Osteocyte (in vitro differentiated cells): ENCODE measurements around the gene TMEM181. TPM values are rescaled to one million over a fixed set of nuclear protein-coding genes. Genes with fewer than 3 reads are reported as not detected.
A peak's percentile ranks its signal among the peaks of the same experiment; 100 is the strongest.

Experiments used
- DNase-seq: peaks from one replicate; pipeline ENCODE4 v3.0.0; 2021; ENCODE audit warnings: mixed read lengths; ENCODE audit not compliant: unreplicated experiment; ENCODE audit errors: extremely low spot score
- H3K27ac Mint-ChIP-seq: one replicate; pipeline ENCODE4 v1.8.0; 2021; ENCODE audit warnings: mild to moderate bottlenecking, mixed read lengths; ENCODE audit not compliant: unreplicated experiment
- H3K27me3 Mint-ChIP-seq: one replicate; pipeline ENCODE4 v1.8.0; 2021; ENCODE audit warnings: mixed read lengths; ENCODE audit not compliant: unreplicated experiment
- H3K36me3 Mint-ChIP-seq: one replicate; pipeline ENCODE4 v1.8.0; 2021; ENCODE audit warnings: mixed read lengths; ENCODE audit not compliant: unreplicated experiment
- H3K4me1 Mint-ChIP-seq: one replicate; pipeline ENCODE4 v1.8.0; 2021; ENCODE audit warnings: mixed read lengths; ENCODE audit not compliant: unreplicated experiment
- H3K4me3 Mint-ChIP-seq: one replicate; pipeline ENCODE4 v1.8.0; 2021; ENCODE audit warnings: mild to moderate bottlenecking, moderate library complexity, mixed read lengths; ENCODE audit not compliant: unreplicated experiment
- H3K9me3 Mint-ChIP-seq: one replicate; pipeline ENCODE4 v1.8.0; 2021; ENCODE audit warnings: mixed read lengths; ENCODE audit not compliant: unreplicated experiment
- CTCF ChIP-seq: fragments of 200-600 bp; sonication (generic); IDR thresholded peaks from 2 replicates; pipeline ENCODE4 v1.5.0; 2021; ENCODE audit warnings: antibody characterized with exemption, mild to moderate bottlenecking, moderate library complexity
- total RNA-seq: library from RNA; stranded (reverse); gene quantifications from 2 replicates; pipeline ENCODE4 v1.2.1, GENCODE V29; 2021

Gene TMEM181
- total RNA-seq, 1 donor from 2014 or later, result 33.5 TPM

- H3K9me3 Mint-ChIP-seq, result no peaks in the 10 kb centered on the region
- no peak for TF ChIP-seq CTCF
- peaks cover 29% of the 10 kb centered on the region for H3K36me3 Mint-ChIP-seq
- no peak overlapping the region for H3K27ac Mint-ChIP-seq
- no peak overlapping the region for H3K4me3 Mint-ChIP-seq
- no peaks in the 10 kb centered on the region for H3K4me1 Mint-ChIP-seq
- no peak for DNase-seq
- H3K27me3 Mint-ChIP-seq, result no peaks in the 10 kb centered on the region
These were observed 47.0 kb downstream of the TMEM181 start for GRCh38 chr6:158606935-158607334.

GRCh38 chr6:158607411-158608170 lies 47.7 kb downstream of the TMEM181 start:
- peaks cover 29% of the 10 kb centered on the region for H3K36me3 Mint-ChIP-seq
- no peak overlapping the region for H3K4me3 Mint-ChIP-seq
- H3K27me3 Mint-ChIP-seq, result no peaks in the 10 kb centered on the region
- H3K9me3 Mint-ChIP-seq, result no peaks in the 10 kb centered on the region
- no peak for TF ChIP-seq CTCF
- DNase-seq, result no peak
- no peaks in the 10 kb centered on the region for H3K4me1 Mint-ChIP-seq
- no peak overlapping the region for H3K27ac Mint-ChIP-seq

DNA sequence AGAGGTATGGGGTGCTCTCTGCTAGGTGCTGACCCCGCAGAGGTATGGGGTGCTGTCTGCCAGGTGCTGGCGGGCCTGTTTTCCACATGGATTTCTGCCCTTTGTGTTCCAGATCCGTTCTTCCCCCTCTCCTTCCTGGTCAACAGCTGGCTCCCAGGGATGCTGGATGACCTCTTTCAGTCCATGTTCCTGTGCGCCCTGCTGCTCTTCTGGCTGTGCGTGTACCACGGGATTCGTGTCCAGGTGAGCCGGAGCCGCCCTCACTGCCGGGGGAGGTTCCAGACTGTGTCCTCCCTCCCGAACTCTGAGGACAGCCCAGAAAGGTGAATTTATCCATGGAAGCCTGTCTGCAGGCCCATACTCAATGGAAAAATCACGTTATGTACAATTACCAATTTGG lies 48.3 kb downstream of the TMEM181 start:
- H3K4me1 Mint-ChIP-seq, result no peaks in the 10 kb centered on the region
- no peak for TF ChIP-seq CTCF
- no peak for DNase-seq
- H3K9me3 Mint-ChIP-seq, result no peaks in the 10 kb centered on the region
- H3K36me3 Mint-ChIP-seq, result peaks cover 27% of the 10 kb centered on the region
- H3K27ac Mint-ChIP-seq, result no peak overlapping the region
- no peak overlapping the region for H3K4me3 Mint-ChIP-seq
- H3K27me3 Mint-ChIP-seq, result no peaks in the 10 kb centered on the region

- Mint-ChIP-seq H3K27ac (no peak overlapping the region), H3K4me1 (no peaks in the 10 kb centered on the region), H3K36me3 (peaks cover 25% of the 10 kb centered on the region), H3K9me3 (no peaks in the 10 kb centered on the region), H3K4me3 (no peak overlapping the region), H3K27me3 (no peaks in the 10 kb centered on the region)
- DNase-seq, result no peak
- TF ChIP-seq CTCF, result no peak
These were observed 49.7 kb downstream of the TMEM181 start for GRCh38 chr6:158609455-158610155.

GRCh38 chr6:158610319-158610968 lies 50.6 kb downstream of the TMEM181 start:
- TF ChIP-seq CTCF, result no peak
- peaks cover 32% of the 10 kb centered on the region for H3K36me3 Mint-ChIP-seq
- no peaks in the 10 kb centered on the region for H3K27me3 Mint-ChIP-seq
- H3K9me3 Mint-ChIP-seq, result no peaks in the 10 kb centered on the region
- no peak overlapping the region for H3K4me3 Mint-ChIP-seq
- H3K27ac Mint-ChIP-seq, result no peak overlapping the region
- no peaks in the 10 kb centered on the region for H3K4me1 Mint-ChIP-seq
- DNase-seq, result peak; percentile 49
